ENCODE results near the gene POU3F3.
A peak's percentile ranks its signal among the peaks of the same experiment; 100 is the strongest.

The POU3F3 gene

DNA sequence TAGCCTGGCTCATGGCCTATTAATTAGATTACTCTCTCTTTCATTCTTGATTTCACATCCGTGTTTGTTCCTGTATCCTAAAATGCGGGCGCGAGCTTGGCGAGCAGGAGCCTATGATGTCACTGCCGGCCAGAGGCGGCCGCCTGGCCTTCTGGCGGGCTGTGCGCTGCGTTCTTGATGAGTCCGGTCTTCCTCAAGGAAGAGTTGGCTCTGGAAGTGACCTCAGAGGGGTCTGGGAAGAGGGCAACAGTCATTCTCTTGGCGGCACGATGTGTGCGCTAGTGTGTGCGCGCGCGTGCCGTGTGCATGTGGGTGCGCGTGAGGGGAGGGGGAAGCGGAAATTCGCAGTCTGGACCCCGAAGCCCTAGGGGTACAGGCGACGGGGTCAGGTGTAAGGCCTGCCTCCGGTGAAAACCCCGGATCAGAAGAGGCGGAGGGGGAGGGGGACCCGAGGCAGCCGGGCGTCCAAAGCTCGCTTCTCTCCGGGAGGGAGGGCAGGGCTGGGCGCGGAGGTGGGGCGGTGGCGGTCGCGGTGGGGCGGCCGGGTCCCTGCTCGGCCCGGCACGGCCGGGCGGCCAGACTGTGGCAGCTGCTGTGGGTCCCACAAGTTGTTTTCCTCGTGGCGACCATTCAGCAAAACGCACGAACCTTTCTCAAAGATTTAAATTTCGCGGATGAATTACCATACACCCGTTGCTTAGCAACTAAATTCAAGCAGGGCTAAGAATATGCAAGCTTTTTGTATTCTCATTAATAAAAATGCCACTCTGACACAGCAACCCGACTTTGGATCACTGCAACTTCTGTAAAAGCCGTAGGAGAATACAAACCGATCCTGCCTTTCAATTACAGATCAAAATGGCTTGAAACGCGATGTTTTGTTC, 8.4 kb downstream of the POU3F3 start:
- DNase-seq, result peak in 1 of 2 experiments; percentile 47

- DNase-seq, result no peak
Measured at GRCh38 chr2:104863146-104863467, 9.2 kb downstream of the POU3F3 start.

DNA sequence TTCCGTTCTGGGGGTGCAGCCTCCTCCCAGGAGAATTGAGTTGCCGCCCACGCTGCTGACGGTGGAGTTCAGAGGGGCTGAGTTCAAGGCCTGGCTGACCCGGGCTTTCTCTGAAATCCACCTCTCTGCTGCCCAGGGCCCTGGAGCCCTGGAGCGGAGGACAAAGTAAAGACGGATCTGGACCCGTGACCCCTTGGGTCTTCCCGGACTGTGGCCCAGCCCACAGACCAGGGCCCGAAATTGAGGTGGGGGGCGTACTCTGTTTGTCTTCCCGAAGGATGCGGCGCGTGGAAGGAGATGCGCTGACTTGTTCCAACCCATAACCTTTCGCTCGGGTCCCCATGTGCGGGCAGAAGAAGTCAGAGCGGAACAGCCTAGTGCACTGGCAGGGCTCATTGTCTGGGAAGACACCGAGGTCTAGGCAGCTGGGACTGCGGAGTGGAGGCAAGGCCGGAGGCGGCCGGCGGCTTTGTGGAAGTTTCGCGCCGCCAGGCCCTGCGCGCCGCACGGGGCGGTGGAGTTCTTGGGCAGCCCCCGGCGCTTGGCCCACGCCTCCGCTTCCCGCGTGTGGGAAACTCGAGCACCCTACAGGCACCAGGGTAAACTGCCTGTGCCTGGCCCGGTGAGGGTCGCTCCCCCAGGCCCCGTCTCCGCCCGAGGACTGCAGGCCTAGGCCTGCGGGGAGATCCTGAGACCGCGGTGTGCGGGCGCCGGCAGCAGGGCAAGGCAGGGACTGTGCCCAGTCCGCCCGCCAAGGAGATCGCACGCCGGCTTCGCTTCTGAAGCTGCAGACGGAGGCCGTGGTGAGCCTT, 9.8 kb downstream of the POU3F3 start:
- no peak for DNase-seq

- no peak for DNase-seq
Measured at GRCh38 chr2:104864280-104865095, 10.6 kb downstream of the POU3F3 start.

- no peak for DNase-seq
Measured at GRCh38 chr2:104865096-104865470, 11.2 kb downstream of the POU3F3 start.

- no peak for DNase-seq
Measured at GRCh38 chr2:104866122-104866864, 12.4 kb downstream of the POU3F3 start.

DNA sequence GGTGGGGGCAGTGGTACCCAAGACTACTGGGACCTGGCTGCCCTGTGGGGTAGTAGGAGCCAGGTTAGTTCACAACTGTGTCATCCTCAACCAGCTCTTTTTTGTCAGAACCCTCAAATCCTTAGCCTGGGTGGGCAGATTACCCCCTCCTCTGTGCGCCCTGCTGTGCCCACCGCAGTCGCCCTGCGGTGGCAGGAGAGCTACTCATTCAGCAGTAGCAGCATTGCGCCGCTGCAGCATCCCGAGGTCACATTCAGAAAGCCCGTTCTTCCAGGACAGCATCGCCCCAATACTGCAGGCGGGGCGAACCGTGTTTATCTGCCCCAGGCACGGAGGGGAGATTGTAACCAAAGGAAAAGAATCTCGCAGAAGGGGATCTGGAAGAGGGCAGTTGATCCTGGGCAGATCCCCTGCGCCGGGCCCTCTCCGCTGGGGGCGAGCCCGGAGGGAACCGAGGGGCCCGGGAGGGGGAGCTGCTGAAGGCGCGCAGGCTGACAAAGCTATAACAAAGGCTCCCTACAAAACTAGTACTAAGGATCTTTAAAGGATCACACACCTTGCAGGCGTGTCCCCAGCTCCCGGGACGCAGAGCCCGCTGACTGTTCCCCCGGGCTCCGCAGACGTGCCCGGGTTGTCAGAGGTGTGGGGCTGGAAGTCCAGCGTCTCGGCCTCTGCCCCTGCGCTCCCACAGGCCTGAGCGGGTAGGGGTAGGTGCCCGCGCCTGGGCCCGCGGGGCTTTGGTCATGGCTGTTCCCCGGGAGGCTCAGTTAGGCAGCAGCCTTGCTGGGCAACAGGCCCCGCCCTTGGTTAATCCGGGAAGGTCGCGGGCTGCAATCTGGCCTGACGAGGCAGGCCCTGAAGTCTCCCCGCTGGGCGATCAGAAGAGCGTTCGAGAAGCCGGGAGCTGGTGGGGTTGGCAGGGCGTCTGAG, 13.2 kb downstream of the POU3F3 start:
- no peak for DNase-seq

- DNase-seq, result no peak
Measured at GRCh38 chr2:104867813-104868504, 14.0 kb downstream of the POU3F3 start.

DNA sequence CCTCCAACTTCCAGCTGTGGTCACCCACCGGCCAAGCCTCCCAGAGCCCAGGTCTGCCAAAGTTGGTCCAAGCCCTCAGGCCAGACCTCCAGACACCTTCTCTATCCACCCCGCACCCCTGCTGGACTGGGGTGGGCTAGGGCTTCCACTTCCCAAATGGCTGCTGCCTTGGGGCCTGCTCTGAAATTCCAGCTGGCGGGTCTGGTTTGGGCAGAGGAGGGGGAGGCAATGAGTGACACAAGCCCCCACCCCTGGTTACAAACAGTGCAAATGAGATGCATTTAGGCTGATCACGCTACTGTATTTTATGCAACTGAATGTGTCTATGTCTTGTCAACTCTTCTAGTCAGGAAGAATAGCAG, 14.6 kb downstream of the POU3F3 start:
- DNase-seq, result no peak

DNA sequence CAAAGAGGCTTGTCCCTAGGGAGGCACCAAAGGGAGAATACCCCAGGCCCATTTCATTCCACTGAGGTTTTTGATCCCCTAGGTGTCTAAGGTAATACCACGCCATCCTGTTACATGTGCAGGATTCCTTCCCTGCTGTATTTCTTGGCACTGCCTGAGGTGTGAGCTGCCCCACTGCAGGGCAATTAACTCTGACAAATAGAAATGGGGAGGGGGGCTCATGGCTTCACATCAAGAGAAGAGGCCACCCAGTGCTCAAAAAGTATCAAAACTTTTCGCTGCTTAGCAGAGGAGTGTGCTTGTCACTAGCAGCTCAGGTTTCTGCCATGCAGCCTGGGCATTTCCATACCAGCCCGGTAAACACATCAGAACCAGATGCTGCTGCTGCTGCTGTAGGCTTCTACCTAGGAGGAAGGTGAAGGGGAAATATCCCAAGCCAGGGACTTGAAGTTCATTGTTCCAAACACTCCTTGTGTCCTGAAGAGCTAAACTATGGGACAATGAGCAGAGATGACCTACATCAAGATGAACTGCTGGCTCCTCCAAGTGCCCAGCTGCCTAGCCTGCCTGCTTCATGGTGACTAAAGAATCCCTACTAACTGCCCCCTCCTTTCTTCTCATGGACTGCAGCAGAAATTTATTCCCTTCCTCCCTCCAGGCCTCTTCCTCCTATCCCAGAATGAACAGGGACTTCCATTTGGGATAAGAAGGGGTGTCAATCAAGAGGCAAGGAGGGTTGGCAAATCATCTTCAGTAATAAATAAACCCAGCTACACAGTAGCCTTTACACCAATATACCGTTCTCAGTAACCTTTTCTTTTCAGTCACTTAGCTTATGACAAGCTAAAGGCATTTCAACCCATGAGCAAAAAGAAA, 16.4 kb downstream of the POU3F3 start:
- DNase-seq, result no peak

- DNase-seq, result no peak
Measured at GRCh38 chr2:104871649-104871971, 17.7 kb downstream of the POU3F3 start.

DNA sequence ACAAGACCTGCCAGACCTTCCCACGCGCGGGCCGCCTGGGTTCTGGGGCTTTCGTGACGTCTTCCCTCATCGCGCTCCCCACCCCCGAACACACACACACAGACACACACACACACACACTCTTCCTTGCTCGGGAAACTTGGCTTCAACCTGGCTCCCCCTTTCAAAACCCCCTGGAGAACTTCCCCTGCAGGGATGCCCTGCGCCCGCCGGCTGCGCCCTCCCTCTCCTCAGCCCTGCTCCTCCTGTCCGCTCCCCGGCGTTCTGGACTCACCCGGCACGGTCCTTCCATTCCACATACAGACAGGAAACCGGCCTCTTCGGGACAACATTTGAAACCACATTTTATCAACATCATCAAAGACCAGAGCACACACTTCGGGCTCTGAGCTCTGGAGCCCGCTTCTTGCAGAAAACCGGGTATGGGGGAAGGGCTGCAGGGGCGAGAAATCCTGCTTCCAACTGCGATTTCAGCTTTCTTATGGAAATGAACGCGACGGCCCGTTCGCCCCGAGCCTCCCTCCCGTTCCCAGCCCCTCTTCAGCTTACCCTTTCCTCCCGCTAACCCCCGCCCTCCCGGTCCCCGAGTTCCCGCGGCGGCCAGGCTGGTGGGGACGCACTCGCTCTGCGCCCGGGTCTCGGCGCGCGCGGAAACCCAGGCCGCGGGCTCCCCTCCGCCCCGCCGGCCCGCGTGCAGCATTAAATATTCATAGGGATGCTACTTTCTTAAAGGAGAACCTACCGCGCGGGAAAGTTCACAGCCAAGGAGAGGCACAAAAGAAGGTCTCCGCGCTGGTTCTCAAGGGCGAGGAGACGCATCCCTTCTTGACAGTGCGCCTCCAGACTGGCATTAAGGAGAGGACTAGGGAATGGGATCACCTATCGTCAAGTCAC, 18.3 kb downstream of the POU3F3 start:
- no peak for DNase-seq

DNA sequence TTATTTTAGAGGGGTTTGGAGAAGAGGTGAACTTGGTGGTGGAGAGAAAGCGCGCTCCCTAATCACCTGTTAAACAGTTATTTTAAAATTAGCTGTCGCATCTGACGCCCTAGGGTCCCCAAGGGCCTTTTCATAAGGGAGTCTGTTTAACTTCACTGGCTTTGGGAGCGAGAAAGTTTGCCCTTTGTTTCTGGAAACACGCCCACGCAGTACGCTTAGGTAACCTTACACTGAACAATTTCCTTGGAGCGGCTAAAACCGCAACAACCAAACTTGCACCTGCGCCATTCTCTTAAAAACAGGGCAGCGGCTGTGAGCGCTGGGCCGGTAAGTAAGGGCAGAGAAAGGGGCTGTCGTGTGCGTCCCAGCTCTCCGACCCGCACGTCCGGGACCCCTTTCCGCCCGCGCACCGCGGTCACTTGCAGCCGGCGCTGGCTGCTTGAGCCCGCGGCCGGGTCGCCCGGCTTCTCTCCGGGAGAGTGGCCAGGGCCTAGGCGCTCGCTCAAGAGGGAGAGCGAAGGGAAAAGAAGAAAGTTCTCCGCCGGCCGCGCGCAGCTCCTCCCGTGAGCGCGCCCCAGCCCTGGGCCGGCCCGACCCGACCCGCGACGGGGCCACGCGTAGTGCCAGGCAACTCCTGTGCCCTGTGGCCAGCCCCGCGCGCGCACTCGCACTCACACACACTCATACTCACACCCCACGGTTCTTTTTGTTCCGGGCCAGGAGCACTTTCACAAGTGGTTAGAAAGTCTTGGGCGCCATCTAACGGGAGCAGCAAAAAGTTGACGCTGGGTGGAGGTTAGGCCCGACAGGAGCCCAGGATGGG, 19.2 kb downstream of the POU3F3 start:
- peak; percentile 50 to 71 for DNase-seq

DNA sequence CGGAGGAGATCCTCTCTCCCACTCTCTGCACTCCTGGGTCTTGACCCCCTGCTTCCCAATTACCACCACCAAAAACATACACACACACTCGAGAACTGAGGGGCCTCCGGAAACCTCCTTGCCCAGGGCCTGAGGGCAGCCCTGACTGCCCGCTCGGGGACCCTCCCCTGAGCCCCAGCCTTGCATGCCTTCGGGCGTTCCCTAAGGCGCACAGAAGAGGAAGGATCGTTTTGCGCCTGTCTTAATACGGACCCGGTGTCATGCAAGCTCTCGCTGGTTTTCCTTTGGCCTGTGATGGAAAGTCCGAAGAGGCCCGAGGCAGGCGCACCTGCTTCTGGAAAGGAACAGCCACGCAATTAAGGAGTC, 19.8 kb downstream of the POU3F3 start:
- DNase-seq, result no peak

GRCh38 chr2:104874230-104874629, 20.3 kb downstream of the POU3F3 start:
- DNase-seq, result no peak

GRCh38 chr2:104875262-104875661, 21.3 kb downstream of the POU3F3 start:
- no peak for DNase-seq

GRCh38 chr2:104876606-104877570, 23.0 kb downstream of the POU3F3 start:
- DNase-seq, result no peak

Measured in NCI-H2081 (cell line).